Hair follicular keratinocyte (primary cell): ENCODE data around the gene CFAP45. TPM values are rescaled to one million over a fixed set of nuclear protein-coding genes. Genes with fewer than 3 reads are reported as not detected.

Source experiments
- total RNA-seq: library from RNA; depleted of rRNA; stranded (reverse); fragments of >200 nt; gene quantifications from 2 replicates; pipeline ENCODE4 v1.2.3, GENCODE V29; 2015

Gene CFAP45
- 0.11 and 0.55 TPM in 2 replicates for total RNA-seq

GRCh38 chr1:159900086-159900680, at the start of gene CFAP45:
Gene CFAP45 (minus strand): TSS chr1:159900165. CDS start chr1:159900098, 67 bp downstream.

GRCh38 chr1:159945483-159946241, 45.7 kb upstream of the CFAP45 start, which contains the start of gene IGSF9:
Gene IGSF9 (minus strand): TSS chr1:159945613. CDS start chr1:159943454, 2,159 bp downstream.

GRCh38 chr1:159924791-159925718, 25.1 kb upstream of the CFAP45 start, which contains the start of gene TAGLN2:
Gene TAGLN2 (minus strand): TSS chr1:159925507. CDS start chr1:159920509, 4,998 bp downstream.

GRCh38 chr1:159862557-159862956, 37.4 kb downstream of the CFAP45 start, which contains the start of gene VSIG8:
Gene VSIG8 (minus strand): TSS chr1:159862657. CDS start chr1:159862521, 136 bp downstream.

GRCh38 chr1:159826441-159827101, 73.4 kb downstream of the CFAP45 start, which contains the start of gene SLAMF8:
Gene SLAMF8 (plus strand): TSS chr1:159826873. CDS start chr1:159826899, 26 bp downstream.

Other genes starting within 250 kb of the CFAP45 start
- gene CRP, start 185.6 kb downstream of the CFAP45 start, total RNA-seq, result not detected in 2 replicates
- gene DUSP23, start 119.2 kb downstream of the CFAP45 start, total RNA-seq, result 53.3 and 54.1 TPM in 2 replicates
- gene FCRL6, start 97.8 kb downstream of the CFAP45 start, total RNA-seq, result not detected in 2 replicates
- gene SLAMF8, start 73.3 kb downstream of the CFAP45 start, total RNA-seq, result 0.72 TPM in 1 of 2 replicates, not detected in the other
- gene VSIG8, start 37.5 kb downstream of the CFAP45 start, total RNA-seq, result not detected in 2 replicates
- gene TAGLN2, start 25.3 kb upstream of the CFAP45 start, total RNA-seq, result 799 and 829 TPM in 2 replicates
- 4.7 and 6.2 TPM in 2 replicates for gene IGSF9, start 45.4 kb upstream of the CFAP45 start, total RNA-seq
- gene SLAMF9, start 54.1 kb upstream of the CFAP45 start, total RNA-seq, result 2.5 TPM in 1 of 2 replicates, not detected in the other
- 0.94 and 1.4 TPM in 2 replicates for gene PIGM, start 131.8 kb upstream of the CFAP45 start, total RNA-seq
- not detected in 2 replicates for gene KCNJ10, start 170.0 kb upstream of the CFAP45 start, total RNA-seq
- not detected in 2 replicates for gene KCNJ9, start 181.4 kb upstream of the CFAP45 start, total RNA-seq
- gene IGSF8, start 198.5 kb upstream of the CFAP45 start, total RNA-seq, result 33.8 and 41.4 TPM in 2 replicates
- gene ATP1A2, start 215.6 kb upstream of the CFAP45 start, total RNA-seq, result not detected in 2 replicates